K562 (cell line): ENCODE measurements around the gene SART3. TPM values are rescaled to one million over a fixed set of nuclear protein-coding genes. Genes with fewer than 3 reads are reported as not detected.

Experiments
- AFF1 ChIP-seq, 2 experiments: fragments of 450-650 bp; IDR thresholded peaks; 2 replicates each; pipeline ENCODE4 v1.6.1; 2018; ENCODE audit warnings: mild to moderate bottlenecking in 2 of 2, low read depth in 1 of 2; ENCODE audit not compliant: partially characterized antibody in 2 of 2
- CCNT2 ChIP-seq: IDR thresholded peaks from 2 replicates; pipeline ENCODE4 v1.6.1; 2011; ENCODE audit warnings: borderline replicate concordance, low read depth, mild to moderate bottlenecking, moderate library complexity, mixed read lengths, low read length; ENCODE audit not compliant: insufficient read length; ENCODE audit errors: extremely low read depth
- DACH1 ChIP-seq: fragments of 450-650 bp; IDR thresholded peaks from 2 replicates; pipeline ENCODE4 v1.6.1; 2018; ENCODE audit not compliant: partially characterized antibody
- ETS2 ChIP-seq: IDR thresholded peaks from 2 replicates; pipeline ENCODE4 v1.6.1; 2016; ENCODE audit warnings: borderline replicate concordance, missing genetic modification characterization, mild to moderate bottlenecking, moderate library complexity, missing compliant biosample characterization; ENCODE audit not compliant: poor library complexity, severe bottlenecking
- GTF2E2 ChIP-seq: fragments of 200-800 bp; sonication (Bioruptor generic); IDR thresholded peaks from 2 replicates; pipeline ENCODE4 v1.6.1; 2016; ENCODE audit warnings: missing genetic modification characterization, missing compliant biosample characterization
- KDM1A ChIP-seq, 2 experiments: fragments of 450-650 bp; IDR thresholded peaks; 2 replicates each; pipeline ENCODE4 v1.6.1; 2016; ENCODE audit warnings: mild to moderate bottlenecking in 2 of 2
- MAFK ChIP-seq: IDR thresholded peaks from 2 replicates; pipeline ENCODE4 v1.6.1; 2011; ENCODE audit warnings: low read length, improper control_type of control experiment
- MCM5 ChIP-seq: fragments of 450-650 bp; IDR thresholded peaks from 2 replicates; pipeline ENCODE4 v1.6.1; 2016; ENCODE audit warnings: low read depth
- NR0B1 ChIP-seq: fragments of 450-650 bp; IDR thresholded peaks from one replicate; pipeline ENCODE4 v1.6.1; 2018; ENCODE audit warnings: mild to moderate bottlenecking, moderate library complexity; ENCODE audit not compliant: partially characterized antibody
- RB1 ChIP-seq: fragments of 450-650 bp; IDR thresholded peaks from 2 replicates; pipeline ENCODE4 v1.6.1; 2017; ENCODE audit warnings: low read depth, mild to moderate bottlenecking
- RBM15 ChIP-seq: fragments of 200-400 bp; formaldehyde crosslinking; IDR thresholded peaks from 2 replicates; pipeline ENCODE4 v1.6.1; 2018; ENCODE audit warnings: mild to moderate bottlenecking, low read length, moderate library complexity; ENCODE audit not compliant: insufficient read depth
- RBM22 ChIP-seq: fragments of 200-400 bp; formaldehyde crosslinking; IDR thresholded peaks from 2 replicates; pipeline ENCODE4 v1.6.1; 2018; ENCODE audit warnings: low read length, low read depth; ENCODE audit not compliant: poor library complexity, severe bottlenecking
- RFX7 ChIP-seq: fragments of 250-450 bp; sonication (Bioruptor Pico); IDR thresholded peaks from 2 replicates; pipeline ENCODE4 v1.5.1; 2021; ENCODE audit warnings: mild to moderate bottlenecking
- TRIM25 ChIP-seq: fragments of 450-650 bp; IDR thresholded peaks from 2 replicates; pipeline ENCODE4 v1.7.0; 2016; ENCODE audit warnings: borderline replicate concordance
- TSC22D4 ChIP-seq: fragments of 450-650 bp; IDR thresholded peaks from 2 replicates; pipeline ENCODE4 v1.6.1; 2016; ENCODE audit warnings: missing genetic modification characterization, missing biosample characterization, control low read depth
- XRCC4 ChIP-seq: IDR thresholded peaks from one replicate; pipeline ENCODE4 v1.6.1; 2011; ENCODE audit not compliant: insufficient read depth, insufficient read length; ENCODE audit errors: extremely low read depth
- ZNF282 ChIP-seq: sonication (generic); formaldehyde crosslinking; IDR thresholded peaks from 2 replicates; pipeline ENCODE4 v1.8.1; 2023; ENCODE audit warnings: missing genetic modification reagents
- ZNF347 ChIP-seq: fragments of 450-650 bp; formaldehyde crosslinking; IDR thresholded peaks from 2 replicates; pipeline ENCODE4 v1.4.0; 2020; ENCODE audit warnings: low read depth, mild to moderate bottlenecking, moderate library complexity
- ZNF561 ChIP-seq: fragments of 450-650 bp; formaldehyde crosslinking; conservative IDR thresholded peaks from 2 replicates; pipeline ENCODE4 v1.4.0; 2020; ENCODE audit warnings: mild to moderate bottlenecking, moderate library complexity
- ZNF785 ChIP-seq: fragments of 250-450 bp; sonication (Bioruptor Pico); IDR thresholded peaks from 2 replicates; pipeline ENCODE4 v1.4.0; 2020; ENCODE audit warnings: mild to moderate bottlenecking
- ZZZ3 ChIP-seq: fragments of 450-650 bp; IDR thresholded peaks from 2 replicates; pipeline ENCODE4 v1.6.1; 2016; ENCODE audit warnings: antibody characterized with exemption, mild to moderate bottlenecking, moderate library complexity
- polyA plus RNA-seq, 8 experiments: library from polyadenylated mRNA; depleted of rRNA in 4 of 8; stranded (reverse) in 5 of 8; unstranded in 3 of 8; fragments of >200 nt; fragmentation: Nextera tagmentation in 2 of 8; fragmentation: Illumina TruSeq in 1 of 8; extraction: Ambion mirVana in 2 of 8; extraction: Trizol in 1 of 8; gene quantifications; 2 replicates each; pipeline versions ENCODE4 v1.2.1 to v1.2.3, GENCODE V29; 2011 to 2014; ENCODE audit warnings: inconsistent platforms in 1 of 8, missing spikeins in 1 of 8
- total RNA-seq, 7 experiments: library from RNA; depleted of rRNA in 6 of 7; stranded (reverse); fragments of >200 nt in 6 of 7; fragmentation: Illumina TruSeq in 2 of 7; extraction: Trizol in 2 of 7; gene quantifications; 2 replicates each; pipeline versions ENCODE4 v1.2.1 to v1.2.3, GENCODE V29; 2011 to 2021; ENCODE audit warnings: low replicate concordance in 1 of 7

SART3 gene
- total and polyA plus RNA-seq, 9 of the 15 experiments (the other 6 are each of a cell fraction or from before 2014, with no cell fraction given), result 8.9 to 167 (median 56.7) TPM

GRCh38 chr12:108514973-108515814 is 45.8 kb downstream of the SART3 start, which contains the start of gene FICD (continued):
- no peak for TF ChIP-seq AFF1 (IDR thresholded peaks at IDR 0.05; ENCODE audit: low read depth in 1 of 2, partially characterized antibody in 2 of 2)
- TF ChIP-seq KDM1A (IDR thresholded peaks at IDR 0.05), result no peak
- no peak for TF ChIP-seq ZNF347 (CRISPR knock-in tag)
- TF ChIP-seq MAFK, result no peak
- no peak for TF ChIP-seq GTF2E2
- TF ChIP-seq RFX7 (CRISPR knock-in tag), result no peak
- no peak for TF ChIP-seq ETS2 (tag)
- no peak for TF ChIP-seq NR0B1
- no peak for TF ChIP-seq ZZZ3
- no peak for TF ChIP-seq MCM5
- no peak for TF ChIP-seq ZNF561 (CRISPR knock-in tag)
- peak; percentile 1 for TF ChIP-seq CCNT2
- TF ChIP-seq TRIM25, result no peak
- TF ChIP-seq ZNF282 (CRISPR knock-in tag), result no peak
- no peak for TF ChIP-seq TSC22D4 (tag)
- no peak for TF ChIP-seq RBM15
- no peak for TF ChIP-seq XRCC4
- TF ChIP-seq DACH1, result no peak
- no peak for TF ChIP-seq ZNF785
- no peak for TF ChIP-seq RBM22
- peak; percentile 29 for TF ChIP-seq RB1
